ENCODE results near the gene NUAK1. TPM values are rescaled to one million over a fixed set of nuclear protein-coding genes. Genes with fewer than 3 reads are reported as not detected.

Gene NUAK1
- total RNA-seq, 1 experiment from 2014 or later: 2.6 TPM

GRCh38 chr12:106132175-106133135 is 6.3 kb downstream of the NUAK1 start:
- ChIA-PET CTCF (interaction anchor here (1.3 to 6.9 kb wide), 4 partner anchors 15 to 728 kb away, joined by 4 to 115 read pairs (median 26); no protein-coding TSS in a partner anchor), POLR2A (interaction anchor here (0.7 to 5.0 kb wide), 5 partner anchors 19 to 716 kb away, joined by 3 to 59 read pairs (median 4); no protein-coding TSS in a partner anchor)
- no TSS peak for BruUV-seq (replicated peaks)
- DNase-seq (ENCODE audit: unreplicated experiment): no peak
- no peak overlapping the region for H3K27ac Mint-ChIP-seq (ENCODE audit: low read depth, unreplicated experiment)
- no peaks in the 10 kb centered on the region for H3K36me3 Mint-ChIP-seq (ENCODE audit: insufficient read depth, unreplicated experiment)
- no peaks in the 10 kb centered on the region for H3K27me3 Mint-ChIP-seq (ENCODE audit: insufficient read depth, unreplicated experiment)
- H3K4me1 Mint-ChIP-seq (ENCODE audit: insufficient read depth, unreplicated experiment): peaks cover 49% of the 10 kb centered on the region
- no peak for TF ChIP-seq CTCF (IDR thresholded peaks at IDR 0.05; ENCODE audit: unreplicated experiment)
- H3K4me3 Mint-ChIP-seq (ENCODE audit: unreplicated experiment): no peak overlapping the region
- no peaks in the 10 kb centered on the region for H3K9me3 Mint-ChIP-seq (ENCODE audit: unreplicated experiment)
- intact Hi-C loops (cut with micrococcal nuclease): no loop called here

GRCh38 chr12:106131676-106132075 is 7.1 kb downstream of the NUAK1 start:
- intact Hi-C loops (cut with micrococcal nuclease): no loop called here
- POLR2A ChIA-PET: no interaction called here
- no peak overlapping the region for H3K4me3 Mint-ChIP-seq (ENCODE audit: unreplicated experiment)
- no peak overlapping the region for H3K27ac Mint-ChIP-seq (ENCODE audit: low read depth, unreplicated experiment)
- H3K4me1 Mint-ChIP-seq (ENCODE audit: insufficient read depth, unreplicated experiment): peaks cover 50% of the 10 kb centered on the region
- no peaks in the 10 kb centered on the region for H3K9me3 Mint-ChIP-seq (ENCODE audit: unreplicated experiment)
- H3K36me3 Mint-ChIP-seq (ENCODE audit: insufficient read depth, unreplicated experiment): no peaks in the 10 kb centered on the region
- no TSS peak for BruUV-seq (replicated peaks)
- no peaks in the 10 kb centered on the region for H3K27me3 Mint-ChIP-seq (ENCODE audit: insufficient read depth, unreplicated experiment)
- DNase-seq (ENCODE audit: unreplicated experiment): no peak
- TF ChIP-seq CTCF (IDR thresholded peaks at IDR 0.05; ENCODE audit: unreplicated experiment): no peak
- CTCF ChIA-PET: interaction anchor here (0.6 kb wide), 1 partner anchor 92 kb away, joined by 3 read pairs; no protein-coding TSS in a partner anchor

GRCh38 chr12:106130474-106131113 is 8.2 kb downstream of the NUAK1 start:
- no peak for TF ChIP-seq CTCF (IDR thresholded peaks at IDR 0.05; ENCODE audit: unreplicated experiment)
- POLR2A ChIA-PET: interaction anchor here (0.6 kb wide), 1 partner anchor 1192 kb away, joined by 3 read pairs; no protein-coding TSS in a partner anchor
- intact Hi-C loops (cut with micrococcal nuclease): no loop called here

More at GRCh38 chr12:106130474-106131113, 8.2 kb downstream of the NUAK1 start:
- H3K9me3 Mint-ChIP-seq (ENCODE audit: unreplicated experiment): no peaks in the 10 kb centered on the region
- no TSS peak for BruUV-seq (replicated peaks)
- no peaks in the 10 kb centered on the region for H3K27me3 Mint-ChIP-seq (ENCODE audit: insufficient read depth, unreplicated experiment)
- no peak overlapping the region for H3K27ac Mint-ChIP-seq (ENCODE audit: low read depth, unreplicated experiment)
- DNase-seq (ENCODE audit: unreplicated experiment): no peak
- H3K36me3 Mint-ChIP-seq (ENCODE audit: insufficient read depth, unreplicated experiment): no peaks in the 10 kb centered on the region
- CTCF ChIA-PET: interaction anchor here (0.6 to 0.7 kb wide), 2 partner anchors 86 to 93 kb away, joined by 3 read pairs; no protein-coding TSS in a partner anchor
- H3K4me3 Mint-ChIP-seq (ENCODE audit: unreplicated experiment): no peak overlapping the region
- H3K4me1 Mint-ChIP-seq (ENCODE audit: insufficient read depth, unreplicated experiment): peaks cover 50% of the 10 kb centered on the region
